ENCODE measurements around the gene KIAA0040. TPM values are rescaled to one million over a fixed set of nuclear protein-coding genes. Genes with fewer than 3 reads are reported as not detected.

The KIAA0040 gene
- total and polyA plus RNA-seq, 2 donors (not counting 1 experiment from before 2014, with no cell fraction given), result 93.6 to 106 TPM

GRCh38 chr1:175162955-175163354 lies 29.6 kb downstream of the KIAA0040 start:
- no peak overlapping the region for H3K4me3 Mint-ChIP-seq
- H2AFZ ChIP-seq (ENCODE audit: insufficient read depth, low read depth, low read length, poor library complexity, severe bottlenecking), result no peak overlapping the region
- intact Hi-C loops (cut with micrococcal nuclease), result no loop called here
- no peaks in the 10 kb centered on the region for H3K27me3 ChIP-seq (replicated peaks in 1 of 4; ENCODE audit: control extremely low read depth in 1 of 4, control insufficient read depth in 3 of 4, insufficient read depth in 4 of 4, low read length in 3 of 4)
- ChIA-PET CTCF (interaction anchor here (1.3 to 8.5 kb wide), 3 partner anchors 8 to 156 kb away, joined by 3 to 93 read pairs (median 16); no protein-coding TSS in a partner anchor), POLR2A (no interaction called here)
- ATAC-seq (ENCODE audit: low read depth) (no peak), DNase-seq (no peak)
- peak overlapping the region; percentile 67 for H3K27ac Mint-ChIP-seq
- no peaks in the 10 kb centered on the region for H3K9me3 ChIP-seq (ENCODE audit: control extremely low read depth in 1 of 3, control insufficient read depth in 2 of 3, insufficient read depth in 1 of 3, low read length in 2 of 3)
- peak overlapping the region in 1 of 2 donors; percentile 5 for H3K27ac ChIP-seq (ENCODE audit: low read length in 2 of 2)
- no peak overlapping the region for H3K4me3 ChIP-seq (ENCODE audit: control extremely low read depth in 1 of 5, extremely low read depth in 1 of 5, insufficient read depth in 1 of 5, low read depth in 2 of 5, low read length in 4 of 5)
- peaks cover 76% of the 10 kb centered on the region for H4K20me1 ChIP-seq (ENCODE audit: control insufficient read depth, insufficient read depth, low read length, poor library complexity, severe bottlenecking)
- no peak overlapping the region for H3K9ac ChIP-seq (ENCODE audit: low read length)
- peaks cover 37 to 98% of the 10 kb centered on the region in 2 experiments for H3K36me3 ChIP-seq (replicated peaks in 1 of 2; ENCODE audit: control extremely low read depth in 1 of 2, control insufficient read depth in 1 of 2, extremely low read depth in 1 of 2, insufficient read depth in 2 of 2, low read length in 1 of 2)
- no peaks in the 10 kb centered on the region for H3K4me1 ChIP-seq (ENCODE audit: control insufficient read depth in 2 of 2, insufficient read depth in 2 of 2, low read length in 2 of 2)
- H3K9me3 Mint-ChIP-seq (ENCODE audit: insufficient read depth), result no peaks in the 10 kb centered on the region
- no peak overlapping the region for H3K4me2 ChIP-seq (replicated peaks; ENCODE audit: low read depth, low read length, poor library complexity, severe bottlenecking)
- peaks cover 17% of the 10 kb centered on the region for H3K79me2 ChIP-seq (ENCODE audit: control insufficient read depth, insufficient read depth, low read length)
- TF ChIP-seq, protein P1, sequence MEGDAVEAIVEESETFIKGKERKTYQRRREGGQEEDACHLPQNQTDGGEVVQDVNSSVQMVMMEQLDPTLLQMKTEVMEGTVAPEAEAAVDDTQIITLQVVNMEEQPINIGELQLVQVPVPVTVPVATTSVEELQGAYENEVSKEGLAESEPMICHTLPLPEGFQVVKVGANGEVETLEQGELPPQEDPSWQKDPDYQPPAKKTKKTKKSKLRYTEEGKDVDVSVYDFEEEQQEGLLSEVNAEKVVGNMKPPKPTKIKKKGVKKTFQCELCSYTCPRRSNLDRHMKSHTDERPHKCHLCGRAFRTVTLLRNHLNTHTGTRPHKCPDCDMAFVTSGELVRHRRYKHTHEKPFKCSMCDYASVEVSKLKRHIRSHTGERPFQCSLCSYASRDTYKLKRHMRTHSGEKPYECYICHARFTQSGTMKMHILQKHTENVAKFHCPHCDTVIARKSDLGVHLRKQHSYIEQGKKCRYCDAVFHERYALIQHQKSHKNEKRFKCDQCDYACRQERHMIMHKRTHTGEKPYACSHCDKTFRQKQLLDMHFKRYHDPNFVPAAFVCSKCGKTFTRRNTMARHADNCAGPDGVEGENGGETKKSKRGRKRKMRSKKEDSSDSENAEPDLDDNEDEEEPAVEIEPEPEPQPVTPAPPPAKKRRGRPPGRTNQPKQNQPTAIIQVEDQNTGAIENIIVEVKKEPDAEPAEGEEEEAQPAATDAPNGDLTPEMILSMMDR (IDR thresholded peaks at IDR 0.05), result no peak
- TF ChIP-seq EZH2 (IDR thresholded peaks at IDR 0.05; ENCODE audit: borderline replicate concordance, insufficient read depth, low read depth, low read length, poor library complexity, severe bottlenecking), result no peak
- no peaks in the 10 kb centered on the region for H3K27me3 Mint-ChIP-seq
- peaks cover 13% of the 10 kb centered on the region for H3K4me1 Mint-ChIP-seq
- WGBS (ENCODE audit: insufficient coverage), result 87% methylated on average over 3 of the region's 4 CpGs

DNA sequence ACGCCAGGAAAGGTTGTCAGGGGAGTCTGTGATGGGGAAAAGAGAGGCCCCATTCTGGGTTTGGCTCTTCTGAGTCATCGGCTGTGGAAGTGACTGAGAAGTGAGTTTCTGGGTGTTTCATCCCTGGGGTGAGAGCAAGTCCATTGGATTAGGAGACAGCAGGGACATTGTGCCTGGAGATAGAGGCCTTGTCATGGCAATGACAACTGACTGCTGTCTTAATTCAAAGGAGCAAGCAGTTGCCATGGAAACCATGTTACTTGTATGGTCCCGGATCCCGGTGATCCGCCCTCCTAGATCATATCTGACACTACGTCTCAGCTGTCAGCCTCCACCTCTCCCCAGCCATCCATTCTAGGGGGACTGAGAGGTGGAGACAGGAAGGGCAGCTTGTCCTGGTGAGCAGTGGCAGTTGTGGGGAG lies 34.4 kb downstream of the KIAA0040 start:
- Mint-ChIP-seq H3K9me3 (ENCODE audit: insufficient read depth) (no peaks in the 10 kb centered on the region), H3K27me3 (peaks cover 3% of the 10 kb centered on the region), H3K27ac (no peak overlapping the region), H3K4me3 (no peak overlapping the region), H3K4me1 (peaks cover 34% of the 10 kb centered on the region)
- H3K4me3 ChIP-seq (ENCODE audit: control extremely low read depth in 1 of 5, extremely low read depth in 1 of 5, insufficient read depth in 1 of 5, low read depth in 2 of 5, low read length in 4 of 5), result no peak overlapping the region
- intact Hi-C loops (cut with micrococcal nuclease), result no loop called here
- peak overlapping the region in 1 of 2 donors; percentile 34 for H3K27ac ChIP-seq (ENCODE audit: low read length in 2 of 2)
- WGBS (ENCODE audit: insufficient coverage), result 97% methylated on average over 2 of the region's 6 CpGs
- H3K36me3 ChIP-seq (replicated peaks in 1 of 2; ENCODE audit: control extremely low read depth in 1 of 2, control insufficient read depth in 1 of 2, extremely low read depth in 1 of 2, insufficient read depth in 2 of 2, low read length in 1 of 2), result peaks cover 17 to 53% of the 10 kb centered on the region in 2 experiments
- CTCF ChIA-PET, result interaction anchor here (1.0 to 8.5 kb wide), 6 partner anchors 22 to 180 kb away, joined by 3 to 397 read pairs (median 4); no protein-coding TSS in a partner anchor
- TF ChIP-seq, protein P1 (IDR thresholded peaks at IDR 0.05), result no peak
- no peak for TF ChIP-seq EZH2 (IDR thresholded peaks at IDR 0.05; ENCODE audit: borderline replicate concordance, insufficient read depth, low read depth, low read length, poor library complexity, severe bottlenecking)
- H3K4me1 ChIP-seq (ENCODE audit: control insufficient read depth in 2 of 2, insufficient read depth in 2 of 2, low read length in 2 of 2), result peaks cover 16 to 22% of the 10 kb centered on the region in 2 donors
- ATAC-seq (ENCODE audit: low read depth) (no peak), DNase-seq (no peak)
- peaks cover 36% of the 10 kb centered on the region for H4K20me1 ChIP-seq (ENCODE audit: control insufficient read depth, insufficient read depth, low read length, poor library complexity, severe bottlenecking)
- no peaks in the 10 kb centered on the region for H3K79me2 ChIP-seq (ENCODE audit: control insufficient read depth, insufficient read depth, low read length)
- no peak overlapping the region for H3K9ac ChIP-seq (ENCODE audit: low read length)
- no peak overlapping the region for H2AFZ ChIP-seq (ENCODE audit: insufficient read depth, low read depth, low read length, poor library complexity, severe bottlenecking)
- no peaks in the 10 kb centered on the region for H3K9me3 ChIP-seq (ENCODE audit: control extremely low read depth in 1 of 3, control insufficient read depth in 2 of 3, insufficient read depth in 1 of 3, low read length in 2 of 3)
- H3K4me2 ChIP-seq (replicated peaks; ENCODE audit: low read depth, low read length, poor library complexity, severe bottlenecking), result no peak overlapping the region
- POLR2A ChIA-PET, result no interaction called here
- no peaks in the 10 kb centered on the region for H3K27me3 ChIP-seq (replicated peaks in 1 of 4; ENCODE audit: control extremely low read depth in 1 of 4, control insufficient read depth in 3 of 4, insufficient read depth in 4 of 4, low read length in 3 of 4)

All from B cell (primary cell).